KOPT-K1 (cell line): ENCODE results near the gene MAP7D3.

Source experiments
- H3K27ac ChIP-seq: fragments of 200-600 bp; sonication (generic); 2 replicates; pipeline ENCODE4 v1.5.1; 2016; ENCODE audit warnings: antibody characterized with exemption, mild to moderate bottlenecking, low read depth, low read length; ENCODE audit not compliant: poor library complexity, severe bottlenecking
- H3K36me3 ChIP-seq: fragments of 200-600 bp; sonication (generic); 2 replicates; pipeline ENCODE4 v1.5.1; 2017; ENCODE audit warnings: antibody characterized with exemption, mild to moderate bottlenecking, low read length, moderate library complexity; ENCODE audit not compliant: insufficient read depth
- H3K9me3 ChIP-seq: fragments of 200-600 bp; sonication (generic); 2 replicates; pipeline ENCODE4 v1.5.1; 2017; ENCODE audit warnings: antibody characterized with exemption, low read length, mild to moderate bottlenecking; ENCODE audit not compliant: insufficient read depth, poor library complexity, severe bottlenecking

Gene MAP7D3

GRCh38 chrX:136203951-136204350 lies 47.2 kb downstream of the MAP7D3 start:
- H3K36me3 ChIP-seq, result peaks cover 15% of the 10 kb centered on the region
- no peak overlapping the region for H3K27ac ChIP-seq
- no peaks in the 10 kb centered on the region for H3K9me3 ChIP-seq

- Histone ChIP-seq H3K9me3 (no peaks in the 10 kb centered on the region), H3K27ac (no peak overlapping the region), H3K36me3 (peaks cover 15% of the 10 kb centered on the region)
Observed at GRCh38 chrX:136203438-136203837, 47.8 kb downstream of the MAP7D3 start.

- Histone ChIP-seq H3K36me3 (peaks cover 10% of the 10 kb centered on the region), H3K27ac (no peak overlapping the region), H3K9me3 (no peaks in the 10 kb centered on the region)
Observed at GRCh38 chrX:136202889-136203288, 48.3 kb downstream of the MAP7D3 start.

DNA sequence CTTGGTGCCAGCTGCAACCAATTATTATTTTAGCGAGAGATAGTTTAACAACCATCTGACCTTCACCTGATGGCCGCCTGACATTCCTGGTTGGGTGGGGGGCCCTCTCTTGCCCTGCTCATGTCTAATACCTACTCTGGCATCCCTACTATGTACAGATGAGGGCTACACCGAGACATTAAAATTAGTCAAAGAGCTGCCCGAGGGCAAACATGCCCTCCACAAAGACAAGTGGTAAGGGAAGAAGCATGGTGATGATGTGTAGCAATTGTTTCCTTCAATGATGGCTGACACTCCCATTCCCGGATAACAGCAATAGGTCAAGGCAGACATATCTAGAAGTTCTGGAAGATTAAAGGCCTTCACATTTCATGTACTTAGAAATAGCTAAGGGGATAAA lies 49.6 kb downstream of the MAP7D3 start:
- H3K9me3 ChIP-seq, result no peaks in the 10 kb centered on the region
- no peaks in the 10 kb centered on the region for H3K36me3 ChIP-seq
- H3K27ac ChIP-seq, result no peak overlapping the region

- H3K27ac ChIP-seq, result no peak overlapping the region
- no peaks in the 10 kb centered on the region for H3K9me3 ChIP-seq
- no peaks in the 10 kb centered on the region for H3K36me3 ChIP-seq
Observed at GRCh38 chrX:136200466-136200865, 50.7 kb downstream of the MAP7D3 start.

GRCh38 chrX:136199365-136199764 lies 51.8 kb downstream of the MAP7D3 start:
- Histone ChIP-seq H3K9me3 (no peaks in the 10 kb centered on the region), H3K27ac (no peak overlapping the region), H3K36me3 (no peaks in the 10 kb centered on the region)

DNA sequence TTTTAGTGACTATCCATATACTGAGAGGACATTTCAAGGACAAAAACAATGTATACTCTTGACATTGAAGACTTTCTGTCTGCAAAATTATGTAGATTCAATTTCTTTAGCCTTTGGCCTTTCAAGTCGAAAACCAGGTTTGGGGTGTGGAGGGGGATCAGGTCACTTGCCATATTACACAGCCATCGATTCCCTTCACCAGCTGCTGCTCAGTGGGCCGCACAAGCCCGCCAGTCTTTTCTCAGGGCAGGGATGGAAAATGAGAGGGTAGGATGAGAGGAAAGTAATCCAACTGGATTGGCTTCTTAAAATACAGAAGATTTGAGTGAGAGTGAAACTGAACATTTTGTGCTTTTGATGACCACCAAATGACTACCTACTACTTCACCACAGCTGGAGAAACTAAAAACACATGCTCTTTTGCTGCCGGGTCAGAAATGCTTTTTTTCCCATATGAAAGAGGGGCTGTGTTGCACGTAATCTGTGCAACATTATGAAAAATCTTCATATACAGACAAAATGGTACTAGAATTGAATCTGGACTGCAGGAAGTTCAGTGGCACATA lies 52.4 kb downstream of the MAP7D3 start:
- H3K9me3 ChIP-seq, result no peaks in the 10 kb centered on the region
- H3K27ac ChIP-seq, result no peak overlapping the region
- H3K36me3 ChIP-seq, result no peaks in the 10 kb centered on the region

- no peak overlapping the region for H3K27ac ChIP-seq
- no peaks in the 10 kb centered on the region for H3K36me3 ChIP-seq
- H3K9me3 ChIP-seq, result no peaks in the 10 kb centered on the region
Observed at GRCh38 chrX:136198010-136198409, 53.2 kb downstream of the MAP7D3 start.

GRCh38 chrX:136196691-136197155 lies 54.5 kb downstream of the MAP7D3 start:
- H3K36me3 ChIP-seq, result no peaks in the 10 kb centered on the region
- no peak overlapping the region for H3K27ac ChIP-seq
- no peaks in the 10 kb centered on the region for H3K9me3 ChIP-seq

GRCh38 chrX:136195247-136195646 lies 56.0 kb downstream of the MAP7D3 start:
- H3K36me3 ChIP-seq, result no peaks in the 10 kb centered on the region
- no peak overlapping the region for H3K27ac ChIP-seq
- H3K9me3 ChIP-seq, result no peaks in the 10 kb centered on the region

DNA sequence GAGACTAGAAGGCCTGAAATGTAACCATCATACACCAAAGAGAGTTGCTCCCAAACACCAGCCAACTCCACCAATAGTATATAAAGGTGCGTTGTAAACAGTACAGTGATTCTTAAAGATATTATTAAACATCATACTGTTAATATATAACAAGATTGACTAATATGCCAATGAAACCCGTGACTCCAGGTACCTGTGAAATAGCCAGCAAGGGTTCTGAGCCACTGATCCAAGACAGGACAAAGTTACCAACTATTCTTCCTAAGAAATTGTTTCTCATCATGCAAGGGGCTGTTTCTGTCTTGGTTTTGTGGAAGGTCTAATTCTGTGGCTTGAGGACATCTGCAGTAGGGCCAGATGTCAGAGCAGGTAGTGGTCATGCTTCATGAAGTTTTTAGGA lies 56.7 kb downstream of the MAP7D3 start:
- Histone ChIP-seq H3K9me3 (no peaks in the 10 kb centered on the region), H3K36me3 (no peaks in the 10 kb centered on the region)

DNA sequence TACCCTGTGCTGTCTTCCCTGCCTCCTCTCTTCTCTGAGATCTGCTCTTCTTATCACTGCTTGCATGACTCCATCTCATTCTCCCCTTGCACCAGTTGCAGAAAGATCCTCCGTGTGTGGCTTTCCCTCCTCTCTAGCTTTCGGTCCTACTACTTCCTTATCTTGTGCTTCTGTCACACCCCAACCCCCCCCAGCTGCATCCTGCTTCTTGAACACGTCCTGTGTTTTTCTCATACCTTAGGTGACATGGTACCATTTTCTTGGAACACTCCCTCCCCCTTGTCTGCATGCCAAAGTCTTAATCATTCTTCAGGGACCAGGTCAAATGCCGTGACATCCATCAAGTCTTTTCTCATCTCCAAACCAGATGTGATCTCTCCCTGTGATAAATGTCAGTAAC lies 57.4 kb downstream of the MAP7D3 start:
- Histone ChIP-seq H3K9me3 (no peaks in the 10 kb centered on the region), H3K27ac (no peak overlapping the region), H3K36me3 (no peaks in the 10 kb centered on the region)

More for the DNA sequence above, 56.7 kb downstream of the MAP7D3 start:
- no peak overlapping the region for H3K27ac ChIP-seq

- Histone ChIP-seq H3K36me3 (no peaks in the 10 kb centered on the region), H3K9me3 (no peaks in the 10 kb centered on the region), H3K27ac (no peak overlapping the region)
Observed at GRCh38 chrX:136192839-136193414, 58.3 kb downstream of the MAP7D3 start.

GRCh38 chrX:136192135-136192534 lies 59.1 kb downstream of the MAP7D3 start:
- Histone ChIP-seq H3K36me3 (no peaks in the 10 kb centered on the region), H3K27ac (no peak overlapping the region), H3K9me3 (no peaks in the 10 kb centered on the region)

- H3K9me3 ChIP-seq, result no peaks in the 10 kb centered on the region
- no peak overlapping the region for H3K27ac ChIP-seq
- H3K36me3 ChIP-seq, result no peaks in the 10 kb centered on the region
Observed at GRCh38 chrX:136191171-136191570, 60.0 kb downstream of the MAP7D3 start.

GRCh38 chrX:136190038-136190713 lies 61.0 kb downstream of the MAP7D3 start:
- H3K36me3 ChIP-seq, result no peaks in the 10 kb centered on the region
- no peaks in the 10 kb centered on the region for H3K9me3 ChIP-seq
- H3K27ac ChIP-seq, result no peak overlapping the region
